ENCODE results near the gene CCDC106. TPM values are rescaled to one million over a fixed set of nuclear protein-coding genes. Genes with fewer than 3 reads are reported as not detected.

The CCDC106 gene
- total RNA-seq, 1 experiment from 2014 or later: 17.4 TPM

GRCh38 chr19:55700813-55701212 is 52.8 kb downstream of the CCDC106 start:
- TF ChIP-seq CTCF (IDR thresholded peaks at IDR 0.05; ENCODE audit: insufficient read depth in 1 of 2, low read depth in 1 of 2, low read length in 1 of 2, severe bottlenecking in 1 of 2, unreplicated experiment in 1 of 2): no peak
- Histone ChIP-seq H3K4me3 (ENCODE audit: low read depth, low read length) (no peak overlapping the region), H3K27me3 (replicated peaks; ENCODE audit: control insufficient read depth, insufficient read depth, low read length) (no peaks in the 10 kb centered on the region), H3K36me3 (ENCODE audit: control insufficient read depth, insufficient read depth, low read length) (peaks cover 12% of the 10 kb centered on the region), H3K4me1 (peaks cover 27% of the 10 kb centered on the region), H3K9me3 (no peaks in the 10 kb centered on the region)
- Mint-ChIP-seq H3K4me3 (ENCODE audit: unreplicated experiment) (no peak overlapping the region), H3K36me3 (ENCODE audit: insufficient read depth, unreplicated experiment) (peaks cover 71% of the 10 kb centered on the region), H3K27ac (ENCODE audit: unreplicated experiment) (peak overlapping the region; percentile 55), H3K9me3 (ENCODE audit: unreplicated experiment) (no peaks in the 10 kb centered on the region), H3K27me3 (ENCODE audit: insufficient read depth, unreplicated experiment) (no peaks in the 10 kb centered on the region), H3K4me1 (ENCODE audit: low read depth, unreplicated experiment) (peaks cover 30% of the 10 kb centered on the region)
- ChIA-PET CTCF (interaction anchor here (1.4 kb wide), 1 partner anchor 48 kb away, joined by 7 read pairs; no protein-coding TSS in a partner anchor), POLR2A (no interaction called here)
- DNase-seq: peak in 1 of 2 experiments; percentile 19
- intact Hi-C loops (cut with micrococcal nuclease; ENCODE audit: unreplicated experiment): loop anchor here (10.0 kb wide), 1 partner anchor 104 kb away; no protein-coding TSS in a partner anchor
- BruUV-seq (replicated peaks): no TSS peak

GRCh38 chr19:55702131-55702627 is 54.2 kb downstream of the CCDC106 start:
- ChIA-PET CTCF (interaction anchor here (0.7 to 1.4 kb wide), 5 partner anchors 19 to 364 kb away, joined by 3 to 7 read pairs (median 7); partner anchors contain the start of gene U2AF2), POLR2A (interaction anchor here (0.6 to 1.0 kb wide), 2 partner anchors 18 to 48 kb away, joined by 3 to 4 read pairs; no protein-coding TSS in a partner anchor)
- DNase-seq: peak; percentile 83 to 92
- H3K36me3 Mint-ChIP-seq (ENCODE audit: insufficient read depth, unreplicated experiment): peaks cover 71% of the 10 kb centered on the region
- H3K27ac Mint-ChIP-seq (ENCODE audit: unreplicated experiment): peak overlapping the region; percentile 81
- peak overlapping the region; percentile 50 for H3K4me3 Mint-ChIP-seq (ENCODE audit: unreplicated experiment)
- H3K27me3 ChIP-seq (replicated peaks; ENCODE audit: control insufficient read depth, insufficient read depth, low read length): no peaks in the 10 kb centered on the region
- BruUV-seq (replicated peaks): no TSS peak
- peaks cover 10% of the 10 kb centered on the region for H3K36me3 ChIP-seq (ENCODE audit: control insufficient read depth, insufficient read depth, low read length)
- H3K4me1 ChIP-seq: peaks cover 27% of the 10 kb centered on the region
- H3K9me3 ChIP-seq: no peaks in the 10 kb centered on the region
- H3K27me3 Mint-ChIP-seq (ENCODE audit: insufficient read depth, unreplicated experiment): no peaks in the 10 kb centered on the region
- no peak for TF ChIP-seq CTCF (IDR thresholded peaks at IDR 0.05; ENCODE audit: insufficient read depth in 1 of 2, low read depth in 1 of 2, low read length in 1 of 2, severe bottlenecking in 1 of 2, unreplicated experiment in 1 of 2)
- intact Hi-C loops (cut with micrococcal nuclease; ENCODE audit: unreplicated experiment): loop anchor here (1.0 to 10.0 kb wide), 2 partner anchors 18 to 103 kb away; no protein-coding TSS in a partner anchor
- H3K4me1 Mint-ChIP-seq (ENCODE audit: low read depth, unreplicated experiment): peaks cover 30% of the 10 kb centered on the region
- H3K9me3 Mint-ChIP-seq (ENCODE audit: unreplicated experiment): no peaks in the 10 kb centered on the region
- H3K4me3 ChIP-seq (ENCODE audit: low read depth, low read length): no peak overlapping the region

Other genes with a start within 250 kb of the CCDC106 start
- gene UBE2S, start 240.4 kb upstream of the CCDC106 start, total RNA-seq (2022): 279 and 293 TPM in 2 replicates
- not detected in 2 replicates for gene SHISA7, start 204.9 kb upstream of the CCDC106 start, total RNA-seq (2022)
- 40.6 and 49.6 TPM in 2 replicates for gene ISOC2, start 186.6 kb upstream of the CCDC106 start, total RNA-seq (2022)
- gene C19orf85, start 183.5 kb upstream of the CCDC106 start, total RNA-seq (2022): not detected in 2 replicates
- 12.3 and 13.9 TPM in 2 replicates for gene ZNF628, start 171.6 kb upstream of the CCDC106 start, total RNA-seq (2022)
- gene NAT14, start 163.0 kb upstream of the CCDC106 start, total RNA-seq (2022): 40.9 and 45.2 TPM in 2 replicates
- 0.58 and 0.86 TPM in 2 replicates for gene SSC5D, start 159.8 kb upstream of the CCDC106 start, total RNA-seq (2022)
- gene SBK2, start 111.1 kb upstream of the CCDC106 start, total RNA-seq (2022): not detected in 2 replicates
- 2.3 and 2.4 TPM in 2 replicates for gene SBK3, start 102.7 kb upstream of the CCDC106 start, total RNA-seq (2022)
- 26.5 and 30.4 TPM in 2 replicates for gene ZNF579, start 67.4 kb upstream of the CCDC106 start, total RNA-seq (2022)
- gene FIZ1, start 48.7 kb upstream of the CCDC106 start, total RNA-seq (2022): 27.2 and 27.7 TPM in 2 replicates
- 10.8 and 11.1 TPM in 2 replicates for gene ZNF524, start 47.9 kb upstream of the CCDC106 start, total RNA-seq (2022)
- gene ZNF865, start 42.6 kb upstream of the CCDC106 start, total RNA-seq (2022): 13.2 and 14.5 TPM in 2 replicates
- 8.5 and 10.2 TPM in 2 replicates for gene ZNF784, start 23.6 kb upstream of the CCDC106 start, total RNA-seq (2022)
- 38.5 and 41.4 TPM in 2 replicates for gene ZNF580, start 7.2 kb upstream of the CCDC106 start, total RNA-seq (2022)
- gene ZNF581, start 4.6 kb upstream of the CCDC106 start, total RNA-seq (2022): 46.2 and 47.4 TPM in 2 replicates
- gene U2AF2, start 6.8 kb downstream of the CCDC106 start, total RNA-seq (2022): 289 TPM in 2 replicates
- 197 and 201 TPM in 2 replicates for gene EPN1, start 27.0 kb downstream of the CCDC106 start, total RNA-seq (2022)
- not detected in 2 replicates for gene NLRP9, start 90.2 kb downstream of the CCDC106 start, total RNA-seq (2022)
- gene RFPL4A, start 110.9 kb downstream of the CCDC106 start, total RNA-seq (2022): not detected in 2 replicates
- gene RFPL4AL1, start 120.9 kb downstream of the CCDC106 start, total RNA-seq (2022): not detected in 2 replicates
- 0.26 and 0.43 TPM in 2 replicates for gene NLRP11, start 183.8 kb downstream of the CCDC106 start, total RNA-seq (2022)
- gene NLRP4, start 188.3 kb downstream of the CCDC106 start, total RNA-seq (2022): not detected in 2 replicates